LHCN-M2 (cell line): ENCODE measurements around the gene IFNAR1. TPM values are rescaled to one million over a fixed set of nuclear protein-coding genes. Genes with fewer than 3 reads are reported as not detected.

Experiments used
- DNase-seq: peaks from one replicate; pipeline ENCODE4 v3.0.0-alpha.2; 2012; ENCODE audit warnings: low read depth
- total RNA-seq: library from RNA; depleted of rRNA; stranded (reverse); fragments of >200 nt; gene quantifications from 2 replicates; pipeline ENCODE4 v1.2.3, GENCODE V29; 2014; rRNA removed

Gene IFNAR1
- total RNA-seq, 1 experiment from 2014 or later = 20.3 TPM

GRCh38 chr21:33401630-33401992 is 76.8 kb downstream of the IFNAR1 start:
- no peak for DNase-seq

DNA sequence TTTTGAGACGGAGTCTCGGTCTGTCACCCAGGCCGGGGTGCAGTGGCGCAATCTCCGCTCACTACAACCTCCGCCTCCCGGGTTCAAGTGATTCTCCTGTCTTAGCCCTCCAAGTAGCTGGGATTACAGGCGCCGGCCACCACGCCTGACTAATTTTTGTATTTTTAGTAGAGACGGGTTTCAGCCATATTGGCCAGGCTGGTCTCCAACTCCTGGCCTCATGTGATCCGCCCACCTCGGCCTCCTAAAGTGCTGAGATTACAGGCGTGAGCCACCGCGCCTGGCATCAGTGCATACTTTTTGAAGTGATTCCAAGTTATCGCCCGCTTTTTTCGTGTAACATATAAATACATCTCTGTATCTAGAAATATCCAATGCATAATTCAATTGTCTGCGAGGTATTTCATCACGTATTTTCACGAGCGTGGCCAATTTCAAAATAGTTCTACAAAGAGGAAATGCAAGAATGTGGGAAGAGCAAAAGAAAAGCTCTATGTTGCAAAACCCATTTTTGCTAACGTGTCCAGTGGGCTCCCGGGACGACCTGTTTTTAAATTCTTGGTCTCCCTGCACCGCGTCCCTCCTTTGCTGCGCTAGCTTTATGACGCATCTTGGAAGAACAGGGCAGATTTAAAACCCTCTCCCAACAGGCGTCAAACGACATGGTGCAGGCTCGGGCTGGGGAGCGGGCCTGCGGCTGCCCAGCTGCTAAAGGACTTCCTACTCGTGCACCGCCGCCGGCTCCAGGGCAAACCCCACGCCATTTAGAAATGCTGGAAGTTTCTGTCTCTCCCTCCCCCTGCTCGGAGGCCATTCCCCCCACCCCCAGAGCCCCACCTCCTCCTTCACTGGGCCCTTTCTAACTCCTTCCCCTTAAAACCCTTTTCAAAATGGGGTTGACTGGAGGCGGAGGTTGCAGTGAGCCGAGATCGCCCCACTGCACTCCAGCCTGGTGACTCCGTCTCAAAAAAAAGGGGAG is 77.5 kb downstream of the IFNAR1 start:
- DNase-seq = peak; percentile 72

DNA sequence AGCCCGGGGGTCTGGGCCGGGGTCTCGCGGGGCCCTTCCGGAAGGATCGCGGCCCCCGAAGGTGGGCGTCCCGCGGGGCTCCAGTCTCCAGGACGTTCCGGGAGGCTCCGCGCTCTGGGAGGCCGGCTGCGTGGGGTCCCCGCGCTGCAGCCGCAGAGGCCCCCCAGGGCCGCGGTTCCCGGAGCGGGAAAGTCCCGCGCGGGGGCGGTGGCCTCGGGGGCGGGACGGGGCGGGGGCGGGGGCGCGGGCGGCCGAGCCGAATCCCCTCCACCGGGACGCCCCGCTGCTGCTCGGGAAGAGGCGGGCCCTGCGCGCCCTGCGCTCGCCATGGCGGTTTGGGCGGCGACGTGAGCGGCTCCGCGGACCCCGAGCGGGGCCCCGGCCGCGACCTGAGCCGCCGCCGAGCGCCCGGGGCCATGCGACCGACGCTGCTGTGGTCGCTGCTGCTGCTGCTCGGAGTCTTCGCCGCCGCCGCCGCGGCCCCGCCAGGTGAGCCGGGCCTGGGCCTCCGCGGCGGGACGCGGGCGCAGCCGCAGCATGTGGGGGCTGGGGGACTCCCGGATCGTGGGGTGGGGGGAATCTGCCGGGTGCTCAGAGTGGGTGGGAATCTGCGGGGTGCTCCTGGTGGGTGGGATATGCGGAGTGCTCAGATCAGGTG is 78.5 kb downstream of the IFNAR1 start, which contains the start of gene IFNGR2:
TSS of gene IFNGR2 (plus strand) at position 286 of the 658 bp plus-strand sequence. CDS start at position 417, 131 bp downstream.
- DNase-seq = no peak

DNA sequence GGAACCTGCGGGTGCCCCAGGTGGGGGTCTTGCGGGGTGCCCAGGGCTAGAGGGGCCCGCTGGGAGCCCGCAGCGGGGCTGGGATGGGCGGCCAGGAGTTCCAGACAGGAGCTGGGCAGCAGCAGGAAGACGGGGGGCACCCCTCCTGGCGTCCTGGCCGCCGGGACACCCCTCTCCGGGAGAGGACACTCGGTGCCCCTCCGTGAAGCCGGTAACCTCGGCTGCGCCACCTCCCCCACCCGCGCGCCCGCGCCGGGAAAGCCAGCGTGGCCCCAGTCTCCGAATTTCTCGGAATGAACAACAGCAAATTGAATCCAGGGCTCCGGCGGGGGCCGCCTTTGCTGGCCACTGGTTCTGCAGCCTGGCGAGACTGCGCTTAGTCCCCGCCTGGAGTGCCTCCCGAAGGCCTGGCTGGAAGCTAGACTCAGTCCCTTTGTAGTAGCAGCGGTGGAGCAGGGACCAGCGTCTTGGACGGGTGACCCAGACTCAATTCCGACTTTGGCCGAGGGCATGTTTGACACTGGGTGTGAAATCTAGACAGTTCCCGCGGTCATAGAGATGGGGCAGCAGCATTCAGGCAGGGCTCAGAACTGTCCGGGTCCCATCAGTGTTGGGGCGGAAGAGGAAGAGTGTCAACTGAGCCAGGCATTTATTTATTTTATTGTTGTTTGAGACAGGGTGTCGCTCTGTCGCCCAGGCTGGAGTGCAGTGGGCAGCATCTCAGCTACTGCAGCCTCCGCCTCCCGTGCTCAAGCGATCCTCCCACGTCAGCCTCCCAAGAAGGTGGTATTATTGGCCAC is 79.2 kb downstream of the IFNAR1 start:
- peak; percentile 44 for DNase-seq

DNA sequence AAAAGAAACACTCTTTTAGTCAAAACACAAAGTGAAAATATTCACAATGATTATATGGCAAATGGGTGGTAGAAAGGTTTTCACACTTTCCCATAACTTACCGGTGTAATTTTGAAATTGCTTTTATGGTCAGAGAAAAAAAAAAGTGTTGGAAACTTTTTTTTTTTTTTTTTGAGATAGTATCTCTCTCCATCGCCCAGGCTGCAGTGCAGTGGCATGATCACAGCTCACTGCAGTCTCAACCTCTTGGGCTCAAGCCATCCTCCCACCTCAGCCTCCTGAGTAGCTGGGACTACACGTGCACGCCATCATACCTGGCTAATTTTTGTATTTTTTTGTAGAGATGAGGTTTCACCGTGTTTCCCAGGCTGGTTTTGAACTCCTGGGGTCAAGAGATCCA is 81.7 kb downstream of the IFNAR1 start:
- DNase-seq = no peak

Other genes starting within 250 kb of the IFNAR1 start
- gene IFNAR2, start 95.0 kb upstream of the IFNAR1 start, total RNA-seq = 3.7 and 5.8 TPM in 2 replicates
- 38.5 and 40.7 TPM in 2 replicates for gene IL10RB, start 58.6 kb upstream of the IFNAR1 start, total RNA-seq
- gene IFNGR2, start 78.4 kb downstream of the IFNAR1 start, total RNA-seq = 45.4 and 52.7 TPM in 2 replicates
- gene TMEM50B, start 155.0 kb downstream of the IFNAR1 start, total RNA-seq = 28.6 and 37.0 TPM in 2 replicates
- gene DNAJC28, start 166.7 kb downstream of the IFNAR1 start, total RNA-seq = 0.77 and 1.1 TPM in 2 replicates
- 131 and 156 TPM in 2 replicates for gene GART, start 217.1 kb downstream of the IFNAR1 start, total RNA-seq
- gene SON, start 218.1 kb downstream of the IFNAR1 start, total RNA-seq = 80.3 and 217 TPM in 2 replicates